Breast epithelium (tissue), 3 donors: ENCODE measurements around the gene ZNF891.

Experiments
- POLR2A ChIP-seq: fragments of 450-650 bp; IDR thresholded peaks from one replicate; pipeline ENCODE4 v1.6.1; 2016; ENCODE audit warnings: antibody characterized with exemption, mild to moderate bottlenecking, moderate library complexity
- TF ChIP-seq, protein P1 (sequence below), 3 donors: fragments of 450-650 bp; IDR thresholded peaks; one replicate each; pipeline ENCODE4 v1.5.1; 2016 to 2017; ENCODE audit warnings: antibody characterized with exemption in 3 of 3, mild to moderate bottlenecking in 3 of 3, moderate library complexity in 3 of 3

- no peak for TF ChIP-seq POLR2A
- TF ChIP-seq, protein P1, sequence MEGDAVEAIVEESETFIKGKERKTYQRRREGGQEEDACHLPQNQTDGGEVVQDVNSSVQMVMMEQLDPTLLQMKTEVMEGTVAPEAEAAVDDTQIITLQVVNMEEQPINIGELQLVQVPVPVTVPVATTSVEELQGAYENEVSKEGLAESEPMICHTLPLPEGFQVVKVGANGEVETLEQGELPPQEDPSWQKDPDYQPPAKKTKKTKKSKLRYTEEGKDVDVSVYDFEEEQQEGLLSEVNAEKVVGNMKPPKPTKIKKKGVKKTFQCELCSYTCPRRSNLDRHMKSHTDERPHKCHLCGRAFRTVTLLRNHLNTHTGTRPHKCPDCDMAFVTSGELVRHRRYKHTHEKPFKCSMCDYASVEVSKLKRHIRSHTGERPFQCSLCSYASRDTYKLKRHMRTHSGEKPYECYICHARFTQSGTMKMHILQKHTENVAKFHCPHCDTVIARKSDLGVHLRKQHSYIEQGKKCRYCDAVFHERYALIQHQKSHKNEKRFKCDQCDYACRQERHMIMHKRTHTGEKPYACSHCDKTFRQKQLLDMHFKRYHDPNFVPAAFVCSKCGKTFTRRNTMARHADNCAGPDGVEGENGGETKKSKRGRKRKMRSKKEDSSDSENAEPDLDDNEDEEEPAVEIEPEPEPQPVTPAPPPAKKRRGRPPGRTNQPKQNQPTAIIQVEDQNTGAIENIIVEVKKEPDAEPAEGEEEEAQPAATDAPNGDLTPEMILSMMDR (IDR thresholded peaks at IDR 0.05) = no peak
Measured at GRCh38 chr12:133172491-133172890, 42.4 kb upstream of the ZNF891 start.
